IPS DF 4.7 (cell line): Measurements from ENCODE around the gene HVCN1.

Source experiments
- DNase-seq: peaks from one replicate; pipeline ENCODE4 v3.0.0-alpha.2; 2013; ENCODE audit warnings: low spot score; ENCODE audit errors: extremely low read depth

HVCN1 gene

GRCh38 chr12:110619534-110619953 lies 69.4 kb downstream of the HVCN1 start:
- no peak for DNase-seq

GRCh38 chr12:110616471-110617115 lies 72.3 kb downstream of the HVCN1 start:
- no peak for DNase-seq

GRCh38 chr12:110615171-110615570 lies 73.7 kb downstream of the HVCN1 start:
- no peak for DNase-seq

- peak; percentile 79 for DNase-seq
Observed at GRCh38 chr12:110613771-110614684, 74.9 kb downstream of the HVCN1 start, which contains the start of gene TCTN1. TSS of gene TCTN1 (plus strand) at chr12:110614129. CDS start at chr12:110614183, 54 bp downstream.

GRCh38 chr12:110613071-110613770 lies 75.7 kb downstream of the HVCN1 start:
- no peak for DNase-seq

- no peak for DNase-seq
Observed at GRCh38 chr12:110606253-110606611, 82.7 kb downstream of the HVCN1 start.

- peak; percentile 36 for DNase-seq
Observed at GRCh38 chr12:110602085-110602814, 86.7 kb downstream of the HVCN1 start.

- no peak for DNase-seq
Observed at GRCh38 chr12:110600254-110600653, 88.7 kb downstream of the HVCN1 start.

- no peak for DNase-seq
Observed at GRCh38 chr12:110599334-110599733, 89.6 kb downstream of the HVCN1 start.
